Right atrium auricular region (tissue), 2 donors: Measurements from ENCODE around the gene RAD51B. TPM values are rescaled to one million over a fixed set of nuclear protein-coding genes. Genes with fewer than 3 reads are reported as not detected.

Experiments
- DNase-seq: peaks from one replicate; pipeline ENCODE4 v3.0.0-alpha.2; 2019; ENCODE audit warnings: low spot score
- H3K27ac ChIP-seq, 2 donors: fragments of 200-600 bp; sonication (generic); 1 replicate in 1 of 2; 2 replicates in 1 of 2; pipeline ENCODE4 v1.5.1; 2016 to 2019
- H3K27me3 ChIP-seq, 2 donors: fragments of 200-600 bp; sonication (generic); one replicate each; pipeline versions ENCODE4 v1.5.1 to v1.6.0; 2017 to 2019
- H3K36me3 ChIP-seq: fragments of 200-600 bp; sonication (generic); one replicate; pipeline ENCODE4 v1.5.1; 2016
- H3K4me1 ChIP-seq, 2 donors: fragments of 200-600 bp; sonication (generic); one replicate each; pipeline versions ENCODE4 v1.5.1 to v1.6.0; 2017 to 2019
- H3K4me3 ChIP-seq, 2 donors: fragments of 200-600 bp; sonication (generic); 1 replicate in 1 of 2; 2 replicates in 1 of 2; pipeline ENCODE4 v1.5.1; 2017 to 2019; ENCODE audit warnings: mild to moderate bottlenecking in 1 of 2, moderate library complexity in 1 of 2
- H3K9me3 ChIP-seq, 2 donors: fragments of 200-600 bp; sonication (generic); one replicate each; pipeline ENCODE4 v1.5.1; 2019
- CTCF ChIP-seq, 2 donors: fragments of 200-600 bp; sonication (generic); IDR thresholded peaks; one replicate each; pipeline ENCODE4 v1.5.1; 2019; ENCODE audit warnings: antibody characterized with exemption in 2 of 2
- total RNA-seq, 2 donors: library from RNA; depleted of rRNA; stranded (reverse); fragments of >200 nt; gene quantifications; one replicate each; pipeline ENCODE4 v1.1.0, GENCODE V29; 2016

The RAD51B gene
- total RNA-seq, 2 donors from 2014 or later, result 1.2 to 1.5 TPM

DNA sequence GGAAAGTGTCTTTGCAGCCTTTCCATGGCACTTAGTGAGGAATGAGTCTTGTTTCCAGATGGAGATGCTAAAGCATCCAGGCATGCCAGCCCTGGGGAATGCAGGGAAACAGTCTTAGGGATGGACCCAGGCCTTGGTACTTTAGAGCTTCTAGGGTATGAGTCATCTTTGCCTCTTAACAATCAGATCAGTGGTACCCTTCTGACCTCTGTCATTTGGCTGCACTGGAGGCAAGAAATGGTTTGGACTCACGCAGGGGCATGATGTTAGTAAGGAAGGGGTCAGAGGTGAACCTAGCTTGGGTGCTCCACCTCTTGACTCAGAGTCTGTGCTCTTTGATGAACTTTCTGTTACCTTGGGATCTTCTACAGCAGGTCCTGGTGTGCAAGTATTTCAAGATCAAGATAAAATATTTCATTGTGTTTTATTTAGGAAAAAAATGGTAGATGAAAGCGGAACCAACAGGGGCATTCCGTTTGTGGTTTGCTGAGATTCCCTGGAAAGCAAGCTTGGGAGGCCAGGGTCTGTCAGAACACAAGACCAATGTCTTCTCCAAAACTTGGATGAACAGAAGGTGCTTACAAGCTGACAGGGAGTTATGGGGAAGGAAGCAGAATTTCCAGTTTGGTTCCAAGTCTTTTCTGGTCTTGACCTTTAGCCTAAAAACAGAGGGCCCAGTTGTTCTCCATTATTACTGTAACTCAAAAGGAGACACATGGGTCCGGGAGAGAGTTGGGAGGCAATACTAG lies 757.1 kb downstream of the RAD51B start:
- TF ChIP-seq CTCF (IDR thresholded peaks at IDR 0.05), result no peak
- no peaks in the 10 kb centered on the region for H3K36me3 ChIP-seq
- DNase-seq, result no peak

DNA sequence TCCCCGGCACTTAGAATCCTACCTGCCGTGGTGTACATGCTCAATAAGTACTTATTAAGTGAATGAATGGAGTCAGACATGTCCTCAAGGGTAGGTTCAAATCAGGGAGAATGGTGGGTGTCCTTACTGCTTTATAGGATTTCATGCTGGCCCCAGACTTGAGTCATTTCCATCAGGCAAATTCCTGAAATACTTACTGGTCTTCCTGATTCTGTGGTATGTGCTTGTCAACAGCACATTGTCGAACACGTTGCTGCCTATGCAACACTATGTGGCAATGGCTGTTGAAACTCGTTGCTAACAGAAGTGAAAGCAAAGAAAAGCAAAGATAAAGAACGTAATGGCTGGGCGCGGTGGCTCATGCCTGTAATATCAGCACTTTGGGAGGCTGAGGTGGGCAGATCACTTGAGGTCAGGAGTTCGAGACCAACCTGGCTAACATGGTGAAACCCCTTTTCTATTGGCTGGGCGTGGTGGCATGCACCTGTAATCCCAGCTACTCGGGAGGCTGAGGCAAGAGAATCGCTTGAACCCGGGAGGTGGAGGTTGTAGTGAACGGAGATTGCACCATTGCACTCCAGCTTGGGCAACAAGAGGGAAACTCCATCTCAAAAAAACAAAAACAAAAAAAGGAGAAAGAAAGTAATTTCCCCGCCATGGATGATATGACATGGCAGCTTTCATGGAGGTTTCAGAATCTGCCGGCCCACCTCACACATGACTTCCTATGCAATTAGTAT lies 758.4 kb downstream of the RAD51B start:
- Histone ChIP-seq H3K4me3 (no peak overlapping the region), H3K27me3 (no peaks in the 10 kb centered on the region), H3K27ac (peak overlapping the region; percentile 41 to 49), H3K4me1 (peaks cover 0 to 38% of the 10 kb centered on the region in 2 donors), H3K36me3 (no peaks in the 10 kb centered on the region), H3K9me3 (no peaks in the 10 kb centered on the region)
- peak; percentile 94 for DNase-seq
- TF ChIP-seq CTCF (IDR thresholded peaks at IDR 0.05), result no peak

More for the DNA sequence above, 757.1 kb downstream of the RAD51B start:
- H3K9me3 ChIP-seq, result no peaks in the 10 kb centered on the region
- H3K4me3 ChIP-seq, result no peak overlapping the region
- H3K4me1 ChIP-seq, result peaks cover 0 to 38% of the 10 kb centered on the region in 2 donors
- H3K27ac ChIP-seq, result peak overlapping the region; percentile 41 to 49
- no peaks in the 10 kb centered on the region for H3K27me3 ChIP-seq

DNA sequence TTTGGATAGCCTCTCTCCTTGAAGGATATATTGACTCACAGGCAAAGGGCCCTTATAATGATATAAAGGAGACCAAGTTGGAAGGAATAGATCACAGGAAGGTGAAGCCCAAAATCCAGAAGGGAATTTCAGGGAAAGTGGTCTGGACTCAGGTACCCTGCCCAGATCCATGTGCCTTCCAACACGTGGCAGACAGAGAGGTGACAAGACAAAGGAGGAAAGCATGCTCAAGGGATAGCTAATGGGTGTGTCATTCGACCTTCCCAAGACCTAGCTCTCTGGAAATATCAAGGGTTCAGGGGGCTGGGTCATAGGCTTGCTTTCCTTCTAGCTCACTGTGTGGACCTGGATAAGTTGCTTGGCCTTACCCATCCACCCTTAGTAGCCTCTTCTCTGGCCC lies 759.0 kb downstream of the RAD51B start:
- peaks cover 0 to 38% of the 10 kb centered on the region in 2 donors for H3K4me1 ChIP-seq
- TF ChIP-seq CTCF (IDR thresholded peaks at IDR 0.05), result no peak
- no peaks in the 10 kb centered on the region for H3K9me3 ChIP-seq
- DNase-seq, result no peak
- H3K36me3 ChIP-seq, result no peaks in the 10 kb centered on the region
- H3K27me3 ChIP-seq, result no peaks in the 10 kb centered on the region
- no peak overlapping the region for H3K27ac ChIP-seq
- no peak overlapping the region for H3K4me3 ChIP-seq

DNA sequence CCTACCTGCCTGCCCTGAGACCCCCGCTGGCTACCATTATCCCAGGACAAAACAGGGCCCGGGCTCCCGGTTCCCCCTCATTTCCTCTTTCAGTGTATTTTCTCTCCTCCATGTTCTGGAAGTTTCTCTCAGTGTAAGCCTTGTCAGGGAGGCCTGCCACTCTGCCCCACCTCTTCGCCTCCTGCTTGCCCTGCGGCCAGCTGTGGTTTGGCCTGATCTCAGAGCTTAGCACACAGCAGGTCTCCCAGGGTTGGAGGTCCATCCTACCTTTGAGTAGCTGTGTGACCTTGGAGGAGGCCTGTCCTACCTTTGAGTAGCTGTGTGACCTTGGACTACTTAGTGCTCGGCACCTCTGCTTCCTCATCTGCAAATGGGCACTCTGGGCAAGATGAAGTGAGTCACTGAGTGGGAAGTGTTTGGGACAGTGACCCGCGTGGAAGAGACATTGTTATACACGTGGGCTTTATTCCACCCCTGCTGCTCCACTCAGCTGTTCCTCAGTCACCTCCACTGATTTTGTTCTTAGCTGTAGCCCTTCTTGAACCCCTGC lies 760.6 kb downstream of the RAD51B start:
- no peak for TF ChIP-seq CTCF (IDR thresholded peaks at IDR 0.05)
- Histone ChIP-seq H3K27me3 (no peaks in the 10 kb centered on the region), H3K27ac (no peak overlapping the region), H3K4me1 (peaks cover 0 to 31% of the 10 kb centered on the region in 2 donors), H3K36me3 (no peaks in the 10 kb centered on the region), H3K4me3 (no peak overlapping the region), H3K9me3 (no peaks in the 10 kb centered on the region)
- no peak for DNase-seq

DNA sequence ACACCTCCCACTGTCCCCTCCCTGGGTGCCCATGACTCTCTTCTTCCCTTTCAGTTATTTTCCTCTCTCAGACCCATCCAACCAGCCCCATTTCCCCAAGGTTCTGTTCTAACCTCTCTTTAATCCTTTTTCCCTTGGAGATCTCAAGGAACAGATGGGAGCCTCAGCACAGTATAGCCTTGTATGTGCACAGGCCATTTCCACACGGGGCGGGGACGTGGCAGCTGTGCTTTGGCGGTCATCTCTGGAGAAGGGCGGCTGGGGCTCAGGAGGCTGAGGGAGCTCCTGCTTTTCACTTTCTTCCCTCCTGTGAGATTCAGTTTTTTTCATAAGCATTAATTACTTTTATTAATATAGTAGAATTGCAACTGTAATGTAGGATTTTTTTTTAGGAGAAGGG lies 761.1 kb downstream of the RAD51B start:
- H3K4me1 ChIP-seq, result peaks cover 0 to 29% of the 10 kb centered on the region in 2 donors

More for the DNA sequence above, 761.1 kb downstream of the RAD51B start:
- no peaks in the 10 kb centered on the region for H3K9me3 ChIP-seq
- no peaks in the 10 kb centered on the region for H3K36me3 ChIP-seq
- H3K4me3 ChIP-seq, result no peak overlapping the region
- H3K27ac ChIP-seq, result no peak overlapping the region
- no peaks in the 10 kb centered on the region for H3K27me3 ChIP-seq
- no peak for DNase-seq
- TF ChIP-seq CTCF (IDR thresholded peaks at IDR 0.05), result no peak
